HEK293 (cell line): ENCODE results near the gene C19orf47.
"Not testable (repeated sequence)": the region's sequence is repeated elsewhere in the genome, so short reads cannot be mapped to it uniquely, and the experiment has no call there.

Experiments used
- CTCF ChIP-seq: fragments of 450-650 bp; formaldehyde crosslinking; IDR thresholded peaks from 2 replicates; pipeline ENCODE4 v1.5.1; 2016; ENCODE audit warnings: missing biosample characterization, missing genetic modification characterization
- MYNN ChIP-seq: fragments of 450-650 bp; formaldehyde crosslinking; IDR thresholded peaks from 2 replicates; pipeline ENCODE4 v1.5.1; 2016; ENCODE audit warnings: missing biosample characterization, missing genetic modification characterization, borderline replicate concordance
- PRDM1 ChIP-seq: fragments of 450-650 bp; formaldehyde crosslinking; IDR thresholded peaks from 2 replicates; pipeline ENCODE4; 2016; ENCODE audit warnings: missing biosample characterization, missing genetic modification characterization
- REST ChIP-seq: fragments of 450-650 bp; formaldehyde crosslinking; IDR thresholded peaks from 2 replicates; pipeline ENCODE4 v1.5.1; 2016; ENCODE audit warnings: missing biosample characterization, missing genetic modification characterization
- ZBTB20 ChIP-seq: fragments of 450-650 bp; formaldehyde crosslinking; IDR thresholded peaks from 2 replicates; pipeline ENCODE4 v1.5.1; 2016; ENCODE audit warnings: missing biosample characterization, missing genetic modification characterization
- ZFP41 ChIP-seq: fragments of 450-650 bp; formaldehyde crosslinking; IDR thresholded peaks from 2 replicates; pipeline ENCODE4 v1.5.1; 2016; ENCODE audit warnings: missing biosample characterization, missing genetic modification characterization, borderline replicate concordance
- ZNF146 ChIP-seq: fragments of 450-650 bp; formaldehyde crosslinking; IDR thresholded peaks from 2 replicates; pipeline ENCODE4 v1.5.1; 2016; ENCODE audit warnings: missing biosample characterization, missing genetic modification characterization
- ZNF202 ChIP-seq: fragments of 450-650 bp; formaldehyde crosslinking; IDR thresholded peaks from 2 replicates; pipeline ENCODE4 v1.5.1; 2016; ENCODE audit warnings: missing biosample characterization, missing genetic modification characterization, borderline replicate concordance
- ZNF211 ChIP-seq: fragments of 450-650 bp; formaldehyde crosslinking; IDR thresholded peaks from 2 replicates; pipeline ENCODE4 v1.5.1; 2016; ENCODE audit warnings: low read depth, missing biosample characterization, missing genetic modification characterization
- ZNF24 ChIP-seq: fragments of 450-650 bp; formaldehyde crosslinking; IDR thresholded peaks from 2 replicates; pipeline ENCODE4 v1.5.1; 2016; ENCODE audit warnings: missing biosample characterization, missing genetic modification characterization
- ZNF366 ChIP-seq: fragments of 450-650 bp; formaldehyde crosslinking; conservative IDR thresholded peaks from 2 replicates; pipeline ENCODE4 v1.5.1; 2016; ENCODE audit warnings: missing biosample characterization, missing genetic modification characterization
- ZNF510 ChIP-seq: fragments of 450-650 bp; formaldehyde crosslinking; IDR thresholded peaks from 2 replicates; pipeline ENCODE4 v1.5.1; 2018; ENCODE audit warnings: mild to moderate bottlenecking, missing genetic modification characterization, missing biosample characterization; ENCODE audit not compliant: insufficient replicate concordance
- ZNF629 ChIP-seq: fragments of 450-650 bp; formaldehyde crosslinking; IDR thresholded peaks from 2 replicates; pipeline ENCODE4 v1.5.1; 2017; ENCODE audit warnings: missing biosample characterization, missing genetic modification characterization

- peak; percentile 89 for TF ChIP-seq REST (tag by site-specific recombination)
- TF ChIP-seq CTCF (tag by site-specific recombination); ZNF211 (tag by site-specific recombination); PRDM1 (tag by site-specific recombination); ZFP41 (tag by site-specific recombination); ZNF510 (tag by site-specific recombination); ZNF146 (tag by site-specific recombination); ZBTB20: not testable (repeated sequence)
- peak; percentile 74 for TF ChIP-seq ZNF629 (tag by site-specific recombination)
- peak; percentile 98 for TF ChIP-seq ZNF202 (tag by site-specific recombination)
- TF ChIP-seq MYNN (tag by site-specific recombination) = peak; percentile 60; the same call in 1 of the 2 replicates
- TF ChIP-seq ZNF366 (tag by site-specific recombination) = peak; percentile 56; the same call in 1 of the 2 replicates
- TF ChIP-seq ZNF24 (tag by site-specific recombination) = peak; percentile 65; the same call in 1 of the 2 replicates
Measured at GRCh38 chr19:40333083-40333482, 15.1 kb downstream of the C19orf47 start.
